ENCODE measurements around the gene MAP3K14.

- TF ChIP-seq CTCF (conservative IDR thresholded peaks at IDR 0.05; ENCODE audit: low read depth, low read length) (no peak), EZH2phosphoT487 (IDR thresholded peaks at IDR 0.05; ENCODE audit: borderline replicate concordance, low read length) (no peak), EZH2 (IDR thresholded peaks at IDR 0.05; ENCODE audit: low read length, unreplicated experiment) (no peak)
Measured at GRCh38 chr17:45263477-45263860, 53.4 kb downstream of the MAP3K14 start.
